Measurements from ENCODE around the gene CCDC6.

DNA sequence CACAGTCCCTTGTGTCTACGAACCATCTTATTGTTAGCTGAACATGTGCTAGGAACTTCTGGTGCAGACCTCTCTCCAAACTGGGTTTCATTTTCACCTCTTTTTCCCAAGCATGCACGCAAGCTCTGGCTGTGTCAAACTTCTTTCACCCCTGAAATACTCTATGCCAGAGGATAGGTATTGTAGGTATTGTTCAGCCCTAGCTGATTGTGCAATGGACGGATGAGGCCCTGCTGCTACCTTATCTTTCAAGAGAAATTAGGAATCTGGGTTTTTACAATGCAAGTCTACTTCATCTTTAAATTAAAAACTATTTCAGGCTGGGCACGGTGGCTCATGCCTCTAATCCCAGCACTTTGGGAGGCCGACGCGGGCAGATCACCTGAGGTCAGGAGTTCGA is 124.8 kb downstream of the CCDC6 start:
- TF ChIP-seq, protein P1, sequence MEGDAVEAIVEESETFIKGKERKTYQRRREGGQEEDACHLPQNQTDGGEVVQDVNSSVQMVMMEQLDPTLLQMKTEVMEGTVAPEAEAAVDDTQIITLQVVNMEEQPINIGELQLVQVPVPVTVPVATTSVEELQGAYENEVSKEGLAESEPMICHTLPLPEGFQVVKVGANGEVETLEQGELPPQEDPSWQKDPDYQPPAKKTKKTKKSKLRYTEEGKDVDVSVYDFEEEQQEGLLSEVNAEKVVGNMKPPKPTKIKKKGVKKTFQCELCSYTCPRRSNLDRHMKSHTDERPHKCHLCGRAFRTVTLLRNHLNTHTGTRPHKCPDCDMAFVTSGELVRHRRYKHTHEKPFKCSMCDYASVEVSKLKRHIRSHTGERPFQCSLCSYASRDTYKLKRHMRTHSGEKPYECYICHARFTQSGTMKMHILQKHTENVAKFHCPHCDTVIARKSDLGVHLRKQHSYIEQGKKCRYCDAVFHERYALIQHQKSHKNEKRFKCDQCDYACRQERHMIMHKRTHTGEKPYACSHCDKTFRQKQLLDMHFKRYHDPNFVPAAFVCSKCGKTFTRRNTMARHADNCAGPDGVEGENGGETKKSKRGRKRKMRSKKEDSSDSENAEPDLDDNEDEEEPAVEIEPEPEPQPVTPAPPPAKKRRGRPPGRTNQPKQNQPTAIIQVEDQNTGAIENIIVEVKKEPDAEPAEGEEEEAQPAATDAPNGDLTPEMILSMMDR (conservative IDR thresholded peaks at IDR 0.05; ENCODE audit: low read depth, low read length) = no peak
- no peak for TF ChIP-seq POLR2A (IDR thresholded peaks at IDR 0.05; ENCODE audit: low read depth, low read length)
- TF ChIP-seq NFE2L2 (IDR thresholded peaks at IDR 0.05; ENCODE audit: low read depth, low read length) = no peak
- no peak for TF ChIP-seq MAZ (IDR thresholded peaks at IDR 0.05; ENCODE audit: borderline replicate concordance, low read depth, low read length)
- no peak for TF ChIP-seq RAD21 (IDR thresholded peaks at IDR 0.05; ENCODE audit: low read length)
- no peak for TF ChIP-seq FOS (IDR thresholded peaks at IDR 0.05; ENCODE audit: low read depth, low read length)
- TF ChIP-seq MAFK (IDR thresholded peaks at IDR 0.05; ENCODE audit: low read depth, low read length) = no peak
- TF ChIP-seq BHLHE40 (IDR thresholded peaks at IDR 0.05; ENCODE audit: low read depth, low read length) = no peak
- TF ChIP-seq, protein P2, sequence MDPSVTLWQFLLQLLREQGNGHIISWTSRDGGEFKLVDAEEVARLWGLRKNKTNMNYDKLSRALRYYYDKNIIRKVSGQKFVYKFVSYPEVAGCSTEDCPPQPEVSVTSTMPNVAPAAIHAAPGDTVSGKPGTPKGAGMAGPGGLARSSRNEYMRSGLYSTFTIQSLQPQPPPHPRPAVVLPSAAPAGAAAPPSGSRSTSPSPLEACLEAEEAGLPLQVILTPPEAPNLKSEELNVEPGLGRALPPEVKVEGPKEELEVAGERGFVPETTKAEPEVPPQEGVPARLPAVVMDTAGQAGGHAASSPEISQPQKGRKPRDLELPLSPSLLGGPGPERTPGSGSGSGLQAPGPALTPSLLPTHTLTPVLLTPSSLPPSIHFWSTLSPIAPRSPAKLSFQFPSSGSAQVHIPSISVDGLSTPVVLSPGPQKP (IDR thresholded peaks at IDR 0.05; ENCODE audit: borderline replicate concordance, low read depth, low read length) = no peak
- no peak for TF ChIP-seq RCOR1 (IDR thresholded peaks at IDR 0.05; ENCODE audit: insufficient replicate concordance, low read length)
- no peak for TF ChIP-seq RFX5 (IDR thresholded peaks at IDR 0.05; ENCODE audit: low read depth, low read length)
- TF ChIP-seq CEBPB (IDR thresholded peaks at IDR 0.05; ENCODE audit: low read depth, low read length) = 0 out of 2 replicates have a peak, but pooled peaks have one; percentile 26
- TF ChIP-seq, protein P3, sequence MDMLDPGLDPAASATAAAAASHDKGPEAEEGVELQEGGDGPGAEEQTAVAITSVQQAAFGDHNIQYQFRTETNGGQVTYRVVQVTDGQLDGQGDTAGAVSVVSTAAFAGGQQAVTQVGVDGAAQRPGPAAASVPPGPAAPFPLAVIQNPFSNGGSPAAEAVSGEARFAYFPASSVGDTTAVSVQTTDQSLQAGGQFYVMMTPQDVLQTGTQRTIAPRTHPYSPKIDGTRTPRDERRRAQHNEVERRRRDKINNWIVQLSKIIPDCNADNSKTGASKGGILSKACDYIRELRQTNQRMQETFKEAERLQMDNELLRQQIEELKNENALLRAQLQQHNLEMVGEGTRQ (IDR thresholded peaks at IDR 0.05; ENCODE audit: low read depth, low read length) = no peak
- no peak for TF ChIP-seq SMC3 (IDR thresholded peaks at IDR 0.05; ENCODE audit: low read depth, low read length)

Measured in IMR-90 (cell line).